ENCODE data around the gene CALU. TPM values are rescaled to one million over a fixed set of nuclear protein-coding genes. Genes with fewer than 3 reads are reported as not detected.

The CALU gene
- total and polyA plus RNA-seq, 10 donors, result 7.9 to 98.8 (median 58.9) TPM

- H3K4me1 ChIP-seq, result peaks cover 0 to 6% (median 0%) of the 10 kb centered on the region in 6 donors
- WGBS, 5 donors, result 82 to 100% (median 96%) methylated on average over 1 of the region's 1 CpG
- peaks cover 0 to 4% (median under 1%) of the 10 kb centered on the region in 8 donors for H3K9me3 ChIP-seq
- no peak overlapping the region for H3K27ac ChIP-seq
- no peak for TF ChIP-seq POLR2AphosphoS5 (IDR thresholded peaks at IDR 0.05)
- TF ChIP-seq POLR2A (IDR thresholded peaks at IDR 0.05), result no peak
- no peak for TF ChIP-seq CTCF (IDR thresholded peaks at IDR 0.05 in 8 of 11, conservative IDR thresholded peaks at IDR 0.05 in 3 of 11)
- H3K4me3 ChIP-seq, result no peak overlapping the region
- no peaks in the 10 kb centered on the region for H3K36me3 ChIP-seq
- no peaks in the 10 kb centered on the region for H3K27me3 ChIP-seq (replicated peaks in 1 of 7)
- intact Hi-C loops (cut with DNase I; ENCODE audit: low total_unique reads), result no loop called here
- no peak for DNase-seq
Measured at GRCh38 chr7:128707752-128708151, 31.4 kb upstream of the CALU start.

GRCh38 chr7:128708235-128708634, 30.9 kb upstream of the CALU start:
- Histone ChIP-seq H3K9me3 (peaks cover 0 to 8% (median 2%) of the 10 kb centered on the region in 8 donors), H3K4me3 (no peak overlapping the region), H3K36me3 (no peaks in the 10 kb centered on the region), H3K27ac (no peak overlapping the region), H3K27me3 (replicated peaks in 1 of 7) (no peaks in the 10 kb centered on the region), H3K4me1 (peaks cover 0 to 6% (median 0%) of the 10 kb centered on the region in 6 donors)
- intact Hi-C loops (cut with DNase I; ENCODE audit: low total_unique reads), result no loop called here
- TF ChIP-seq POLR2A (IDR thresholded peaks at IDR 0.05), result no peak
- no peak for TF ChIP-seq CTCF (IDR thresholded peaks at IDR 0.05 in 8 of 11, conservative IDR thresholded peaks at IDR 0.05 in 3 of 11)
- no peak for TF ChIP-seq POLR2AphosphoS5 (IDR thresholded peaks at IDR 0.05)
- no peak for DNase-seq
- WGBS, 5 donors, result 90 to 97% (median 91%) methylated on average over 3 of the region's 3 CpGs

GRCh38 chr7:128708824-128709223, 30.3 kb upstream of the CALU start:
- Histone ChIP-seq H3K4me1 (peaks cover 0 to 5% (median 0%) of the 10 kb centered on the region in 6 donors), H3K4me3 (no peak overlapping the region), H3K9me3 (peaks cover 0 to 8% (median 2%) of the 10 kb centered on the region in 8 donors), H3K27ac (no peak overlapping the region), H3K27me3 (replicated peaks in 1 of 7) (no peaks in the 10 kb centered on the region), H3K36me3 (no peaks in the 10 kb centered on the region)
- 78 to 87% (median 82%) methylated on average over 3 of the region's 3 CpGs for WGBS, 5 donors
- no peak for DNase-seq
- TF ChIP-seq CTCF (IDR thresholded peaks at IDR 0.05 in 8 of 11, conservative IDR thresholded peaks at IDR 0.05 in 3 of 11) (no peak), POLR2AphosphoS5 (IDR thresholded peaks at IDR 0.05) (no peak), POLR2A (IDR thresholded peaks at IDR 0.05) (no peak)
- intact Hi-C loops (cut with DNase I; ENCODE audit: low total_unique reads), result no loop called here

GRCh38 chr7:128710481-128710880, 28.7 kb upstream of the CALU start:
- H3K9me3 ChIP-seq, result peaks cover 0 to 8% (median 2%) of the 10 kb centered on the region in 8 donors
- intact Hi-C loops (cut with DNase I; ENCODE audit: low total_unique reads), result no loop called here
- no peak overlapping the region for H3K27ac ChIP-seq
- H3K27me3 ChIP-seq (replicated peaks in 1 of 7), result no peaks in the 10 kb centered on the region
- H3K36me3 ChIP-seq, result no peaks in the 10 kb centered on the region
- TF ChIP-seq POLR2AphosphoS5 (IDR thresholded peaks at IDR 0.05) (no peak), POLR2A (IDR thresholded peaks at IDR 0.05) (no peak), CTCF (IDR thresholded peaks at IDR 0.05 in 8 of 11, conservative IDR thresholded peaks at IDR 0.05 in 3 of 11) (no peak)
- DNase-seq, result no peak
- H3K4me1 ChIP-seq, result peaks cover 0 to 12% (median 0%) of the 10 kb centered on the region in 6 donors
- 48 to 79% (median 67%) methylated on average over 6 of the region's 6 CpGs for WGBS, 5 donors
- no peak overlapping the region for H3K4me3 ChIP-seq

Data from spleen (tissue), 11 donors.